ENCODE results near the gene SLC6A18.

SLC6A18 gene

DNA sequence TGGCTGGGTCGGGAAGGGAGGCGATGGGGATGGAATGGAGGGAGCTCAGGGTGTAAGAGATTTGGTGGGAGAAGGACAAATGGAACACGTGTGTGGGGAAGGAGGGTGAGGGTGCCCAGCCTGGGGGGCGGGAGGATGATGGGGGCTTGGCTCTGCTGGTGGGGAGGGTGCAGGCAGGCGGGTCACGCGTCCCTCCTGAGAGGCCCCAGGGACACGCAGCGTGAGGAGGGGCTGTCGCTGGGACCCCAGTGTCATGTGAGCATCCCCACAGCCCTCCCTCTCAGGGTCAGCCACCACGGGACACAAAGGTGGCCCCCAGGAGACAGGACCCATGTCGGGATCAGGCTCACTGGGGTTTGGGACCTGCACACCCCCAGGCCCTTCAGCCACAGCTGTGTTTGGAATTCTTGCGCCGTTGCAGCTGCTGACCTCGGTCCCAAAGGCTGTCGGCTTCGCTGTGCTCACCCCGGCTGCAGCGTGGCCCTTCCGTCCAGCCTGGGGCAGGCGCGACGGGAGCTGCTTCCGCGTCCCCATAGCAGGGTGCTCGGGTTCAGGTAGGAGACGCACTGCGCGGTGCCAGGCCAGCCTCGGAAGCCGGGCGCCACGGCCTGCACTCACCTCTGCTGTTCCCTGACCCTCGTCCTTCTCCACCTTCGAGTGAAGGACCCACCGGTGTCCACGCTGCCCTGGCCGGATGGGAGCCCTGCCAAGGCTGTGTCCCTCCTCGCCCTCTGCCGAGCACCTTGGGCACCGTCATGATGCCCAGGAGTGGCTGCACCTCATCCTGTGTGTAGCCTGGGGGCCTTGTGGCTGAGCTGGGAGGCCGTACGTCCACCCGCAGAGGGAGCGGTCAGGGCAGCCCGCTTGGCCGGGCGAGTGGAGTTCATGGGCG, 18.4 kb upstream of the SLC6A18 start (continued):
- TF ChIP-seq, protein P1, sequence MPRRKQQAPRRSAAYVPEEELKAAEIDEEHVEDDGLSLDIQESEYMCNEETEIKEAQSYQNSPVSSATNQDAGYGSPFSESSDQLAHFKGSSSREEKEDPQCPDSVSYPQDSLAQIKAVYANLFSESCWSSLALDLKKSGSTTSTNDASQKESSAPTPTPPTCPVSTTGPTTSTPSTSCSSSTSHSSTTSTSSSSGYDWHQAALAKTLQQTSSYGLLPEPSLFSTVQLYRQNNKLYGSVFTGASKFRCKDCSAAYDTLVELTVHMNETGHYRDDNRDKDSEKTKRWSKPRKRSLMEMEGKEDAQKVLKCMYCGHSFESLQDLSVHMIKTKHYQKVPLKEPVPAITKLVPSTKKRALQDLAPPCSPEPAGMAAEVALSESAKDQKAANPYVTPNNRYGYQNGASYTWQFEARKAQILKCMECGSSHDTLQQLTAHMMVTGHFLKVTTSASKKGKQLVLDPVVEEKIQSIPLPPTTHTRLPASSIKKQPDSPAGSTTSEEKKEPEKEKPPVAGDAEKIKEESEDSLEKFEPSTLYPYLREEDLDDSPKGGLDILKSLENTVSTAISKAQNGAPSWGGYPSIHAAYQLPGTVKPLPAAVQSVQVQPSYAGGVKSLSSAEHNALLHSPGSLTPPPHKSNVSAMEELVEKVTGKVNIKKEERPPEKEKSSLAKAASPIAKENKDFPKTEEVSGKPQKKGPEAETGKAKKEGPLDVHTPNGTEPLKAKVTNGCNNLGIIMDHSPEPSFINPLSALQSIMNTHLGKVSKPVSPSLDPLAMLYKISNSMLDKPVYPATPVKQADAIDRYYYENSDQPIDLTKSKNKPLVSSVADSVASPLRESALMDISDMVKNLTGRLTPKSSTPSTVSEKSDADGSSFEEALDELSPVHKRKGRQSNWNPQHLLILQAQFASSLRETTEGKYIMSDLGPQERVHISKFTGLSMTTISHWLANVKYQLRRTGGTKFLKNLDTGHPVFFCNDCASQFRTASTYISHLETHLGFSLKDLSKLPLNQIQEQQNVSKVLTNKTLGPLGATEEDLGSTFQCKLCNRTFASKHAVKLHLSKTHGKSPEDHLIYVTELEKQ (tag by site-specific recombination; IDR thresholded peaks at IDR 0.05; ENCODE audit: borderline replicate concordance): no peak
- no peak for TF ChIP-seq ZNF248 (tag by site-specific recombination; IDR thresholded peaks at IDR 0.05)

DNA sequence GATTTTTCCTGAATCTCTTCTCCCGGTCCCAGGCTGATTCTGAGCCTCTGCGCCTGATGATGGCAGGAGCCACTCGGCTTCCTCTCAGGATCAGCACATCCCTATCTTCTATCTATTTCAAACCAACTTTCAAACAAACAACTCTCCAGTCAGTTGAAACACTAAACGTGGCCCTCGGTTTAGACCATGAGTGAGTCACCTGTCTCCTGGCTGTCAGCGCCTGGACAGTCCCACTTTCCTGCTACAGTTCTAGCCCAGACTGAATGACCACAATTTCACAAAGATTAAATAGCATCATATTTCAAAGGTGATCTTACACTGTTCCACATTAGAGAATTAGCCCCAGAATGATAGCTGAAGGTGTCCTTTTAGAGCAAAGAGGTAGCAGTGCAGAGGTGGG, 17.6 kb upstream of the SLC6A18 start:
- CTCF ChIA-PET: no interaction called here
- Histone ChIP-seq H3K4me1 (ENCODE audit: control insufficient read depth, insufficient read depth, low read length) (no peaks in the 10 kb centered on the region), H3K27ac (ENCODE audit: extremely low read depth, low read depth, low read length) (no peak overlapping the region), H3K9me3 (ENCODE audit: control insufficient read depth, insufficient read depth, low read depth, low read length) (no peaks in the 10 kb centered on the region), H3K36me3 (ENCODE audit: control insufficient read depth in 2 of 2, insufficient read depth in 1 of 2, low read length in 2 of 2) (no peaks in the 10 kb centered on the region), H3K4me3 (ENCODE audit: low read depth, low read length) (no peak overlapping the region)
- TF ChIP-seq ZNF600 (tag by site-specific recombination; IDR thresholded peaks at IDR 0.05) (no peak), ZNF169 (tag by site-specific recombination; IDR thresholded peaks at IDR 0.05) (no peak), ZNF558 (tag by site-specific recombination; IDR thresholded peaks at IDR 0.05) (no peak), ZNF701 (tag by site-specific recombination; IDR thresholded peaks at IDR 0.05) (no peak), MEIS1 (CRISPR knock-in tag; IDR thresholded peaks at IDR 0.05; ENCODE audit: borderline replicate concordance) (no peak), ZNF239 (tag by site-specific recombination; IDR thresholded peaks at IDR 0.05) (no peak), REPIN1 (tag by site-specific recombination; IDR thresholded peaks at IDR 0.05; ENCODE audit: low read depth) (no peak), ZNF23 (tag by site-specific recombination; IDR thresholded peaks at IDR 0.05; ENCODE audit: borderline replicate concordance) (no peak), ZBTB21 (tag by site-specific recombination; IDR thresholded peaks at IDR 0.05) (no peak), ZNF664 (tag by site-specific recombination; IDR thresholded peaks at IDR 0.05) (no peak), GLI2 (tag by site-specific recombination; IDR thresholded peaks at IDR 0.05; ENCODE audit: borderline replicate concordance, low read depth) (no peak), ZNF785 (tag by site-specific recombination; IDR thresholded peaks at IDR 0.05) (no peak), ZNF670 (tag by site-specific recombination; IDR thresholded peaks at IDR 0.05; ENCODE audit: low read depth) (no peak), ZNF521 (tag by site-specific recombination; IDR thresholded peaks at IDR 0.05) (no peak), ZNF561 (tag by site-specific recombination; IDR thresholded peaks at IDR 0.05; ENCODE audit: borderline replicate concordance) (no peak), SALL2 (tag by site-specific recombination; IDR thresholded peaks at IDR 0.05; ENCODE audit: borderline replicate concordance) (no peak)
- TF ChIP-seq, protein P2, sequence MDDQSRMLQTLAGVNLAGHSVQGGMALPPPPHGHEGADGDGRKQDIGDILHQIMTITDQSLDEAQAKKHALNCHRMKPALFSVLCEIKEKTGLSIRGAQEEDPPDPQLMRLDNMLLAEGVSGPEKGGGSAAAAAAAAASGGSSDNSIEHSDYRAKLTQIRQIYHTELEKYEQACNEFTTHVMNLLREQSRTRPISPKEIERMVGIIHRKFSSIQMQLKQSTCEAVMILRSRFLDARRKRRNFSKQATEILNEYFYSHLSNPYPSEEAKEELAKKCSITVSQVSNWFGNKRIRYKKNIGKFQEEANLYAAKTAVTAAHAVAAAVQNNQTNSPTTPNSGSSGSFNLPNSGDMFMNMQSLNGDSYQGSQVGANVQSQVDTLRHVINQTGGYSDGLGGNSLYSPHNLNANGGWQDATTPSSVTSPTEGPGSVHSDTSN (CRISPR knock-in tag; IDR thresholded peaks at IDR 0.05): no peak
- TF ChIP-seq, protein P3, sequence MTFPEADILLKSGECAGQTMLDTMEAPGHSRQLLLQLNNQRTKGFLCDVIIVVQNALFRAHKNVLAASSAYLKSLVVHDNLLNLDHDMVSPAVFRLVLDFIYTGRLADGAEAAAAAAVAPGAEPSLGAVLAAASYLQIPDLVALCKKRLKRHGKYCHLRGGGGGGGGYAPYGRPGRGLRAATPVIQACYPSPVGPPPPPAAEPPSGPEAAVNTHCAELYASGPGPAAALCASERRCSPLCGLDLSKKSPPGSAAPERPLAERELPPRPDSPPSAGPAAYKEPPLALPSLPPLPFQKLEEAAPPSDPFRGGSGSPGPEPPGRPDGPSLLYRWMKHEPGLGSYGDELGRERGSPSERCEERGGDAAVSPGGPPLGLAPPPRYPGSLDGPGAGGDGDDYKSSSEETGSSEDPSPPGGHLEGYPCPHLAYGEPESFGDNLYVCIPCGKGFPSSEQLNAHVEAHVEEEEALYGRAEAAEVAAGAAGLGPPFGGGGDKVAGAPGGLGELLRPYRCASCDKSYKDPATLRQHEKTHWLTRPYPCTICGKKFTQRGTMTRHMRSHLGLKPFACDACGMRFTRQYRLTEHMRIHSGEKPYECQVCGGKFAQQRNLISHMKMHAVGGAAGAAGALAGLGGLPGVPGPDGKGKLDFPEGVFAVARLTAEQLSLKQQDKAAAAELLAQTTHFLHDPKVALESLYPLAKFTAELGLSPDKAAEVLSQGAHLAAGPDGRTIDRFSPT (tag by site-specific recombination; IDR thresholded peaks at IDR 0.05): no peak
- POLR2A ChIA-PET: interaction anchor here (1.2 kb wide), 1 partner anchor 23 kb away, joined by 3 read pairs; no protein-coding TSS in a partner anchor
